ENCODE data around the gene HIRA.

Gene HIRA

GRCh38 chr22:19407649-19408606, 23.6 kb downstream of the HIRA start:
- DNase-seq (ENCODE audit: low spot score): no peak

GRCh38 chr22:19406846-19407245, 24.7 kb downstream of the HIRA start:
- DNase-seq (ENCODE audit: low spot score): no peak

GRCh38 chr22:19406281-19406811, 25.2 kb downstream of the HIRA start:
- no peak for DNase-seq (ENCODE audit: low spot score)

GRCh38 chr22:19405652-19406051, 25.9 kb downstream of the HIRA start:
- no peak for DNase-seq (ENCODE audit: low spot score)

- DNase-seq (ENCODE audit: low spot score): no peak
Observed at GRCh38 chr22:19405133-19405532, 26.4 kb downstream of the HIRA start.

GRCh38 chr22:19404676-19405075, 26.9 kb downstream of the HIRA start:
- no peak for DNase-seq (ENCODE audit: low spot score)

GRCh38 chr22:19402642-19403191, 28.8 kb downstream of the HIRA start:
- DNase-seq (ENCODE audit: low spot score): no peak

GRCh38 chr22:19401483-19401882, 30.1 kb downstream of the HIRA start:
- DNase-seq (ENCODE audit: low spot score): no peak

- no peak for DNase-seq (ENCODE audit: low spot score)
Observed at GRCh38 chr22:19400881-19401280, 30.7 kb downstream of the HIRA start.

- no peak for DNase-seq (ENCODE audit: low spot score)
Observed at GRCh38 chr22:19398652-19399051, 32.9 kb downstream of the HIRA start.

GRCh38 chr22:19398206-19398605, 33.3 kb downstream of the HIRA start:
- DNase-seq (ENCODE audit: low spot score): peak; percentile 67

GRCh38 chr22:19397734-19398104, 33.8 kb downstream of the HIRA start:
- DNase-seq (ENCODE audit: low spot score): no peak

- no peak for DNase-seq (ENCODE audit: low spot score)
Observed at GRCh38 chr22:19396934-19397733, 34.4 kb downstream of the HIRA start.

- no peak for DNase-seq (ENCODE audit: low spot score)
Observed at GRCh38 chr22:19396561-19396933, 35.0 kb downstream of the HIRA start.

- no peak for DNase-seq (ENCODE audit: low spot score)
Observed at GRCh38 chr22:19395276-19395675, 36.3 kb downstream of the HIRA start.

GRCh38 chr22:19394274-19395050, 37.1 kb downstream of the HIRA start:
- DNase-seq (ENCODE audit: low spot score): no peak

GRCh38 chr22:19393704-19394103, 37.8 kb downstream of the HIRA start:
- no peak for DNase-seq (ENCODE audit: low spot score)

- no peak for DNase-seq (ENCODE audit: low spot score)
Observed at GRCh38 chr22:19387575-19387974, 44.0 kb downstream of the HIRA start.

GRCh38 chr22:19387038-19387437, 44.5 kb downstream of the HIRA start:
- no peak for DNase-seq (ENCODE audit: low spot score)

GRCh38 chr22:19386248-19386647, 45.3 kb downstream of the HIRA start:
- DNase-seq (ENCODE audit: low spot score): no peak

- no peak for DNase-seq (ENCODE audit: low spot score)
Observed at GRCh38 chr22:19385221-19385906, 46.2 kb downstream of the HIRA start.
